GM19467 (cell line): Measurements from ENCODE around the gene SCYL3.
"Not testable (repeated sequence)": the region's sequence is repeated elsewhere in the genome, so short reads cannot be mapped to it uniquely, and the experiment has no call there.

Experiments
- ATAC-seq: cut with Tn5 transposase; IDR thresholded peaks from one replicate; pipeline ENCODE4 v1.9.1; 2021; ENCODE audit warnings: mild to moderate bottlenecking, moderate library complexity; ENCODE audit not compliant: unreplicated experiment

The SCYL3 gene

GRCh38 chr1:169821500-169821899, 72.2 kb downstream of the SCYL3 start:
- no peak for ATAC-seq

- ATAC-seq: no peak
Measured at GRCh38 chr1:169816617-169817016, 77.1 kb downstream of the SCYL3 start.

- ATAC-seq: no peak
Measured at GRCh38 chr1:169814265-169814664, 79.4 kb downstream of the SCYL3 start.

- no peak for ATAC-seq
Measured at GRCh38 chr1:169812131-169812530, 81.6 kb downstream of the SCYL3 start.

- ATAC-seq: not testable (repeated sequence)
Measured at GRCh38 chr1:169811418-169812035, 82.2 kb downstream of the SCYL3 start.

GRCh38 chr1:169809370-169810095, 84.2 kb downstream of the SCYL3 start:
- no peak for ATAC-seq

- no peak for ATAC-seq
Measured at GRCh38 chr1:169804941-169805340, 88.8 kb downstream of the SCYL3 start.

- ATAC-seq: no peak
Measured at GRCh38 chr1:169802888-169803287, 90.8 kb downstream of the SCYL3 start.
